Prostate gland (tissue), 2 donors: ENCODE measurements around the gene PRKG2.

Source experiments
- CTCF ChIP-seq, 4 experiments: fragments of 200-600 bp in 2 of 4; fragments of 450-650 bp in 2 of 4; sonication (generic) in 2 of 4; IDR thresholded peaks; 1 replicate in 3 of 4; 2 replicates in 1 of 4; pipeline ENCODE4 v1.5.1; 2016 to 2019; ENCODE audit warnings: antibody characterized with exemption in 4 of 4, mild to moderate bottlenecking in 2 of 4, moderate library complexity in 2 of 4
- POLR2A ChIP-seq: fragments of 450-650 bp; IDR thresholded peaks from one replicate; pipeline ENCODE4 v1.6.1; 2016; ENCODE audit warnings: antibody characterized with exemption, mild to moderate bottlenecking
- POLR2AphosphoS5 ChIP-seq: sonication (generic); formaldehyde crosslinking; IDR thresholded peaks from one replicate; pipeline ENCODE4 v1.6.1; 2017; ENCODE audit warnings: antibody characterized with exemption

- TF ChIP-seq CTCF (IDR thresholded peaks at IDR 0.05), result no peak
- no peak for TF ChIP-seq POLR2AphosphoS5
- TF ChIP-seq POLR2A, result no peak
These were observed 108.9 kb downstream of the PRKG2 start for GRCh38 chr4:81106150-81106549.
